Natural killer cell (primary cell): ENCODE measurements around the gene KCNT2. TPM values are rescaled to one million over a fixed set of nuclear protein-coding genes. Genes with fewer than 3 reads are reported as not detected.

ENCODE experiments used
- ATAC-seq, 3 donors: fragments of 150-1000 bp in 2 of 3; fragments of 200-7000 bp in 1 of 3; cut with Tn5 transposase; 1 replicate in 1 of 3; 2 replicates in 2 of 3; pipeline ENCODE4 v1.10.0; 2021; ENCODE audit warnings: mild to moderate bottlenecking in 2 of 3, moderate library complexity in 2 of 3
- DNase-seq, 2 donors: peaks; one replicate each; pipeline versions ENCODE4 v3.0.0 to v3.0.0-alpha.2; 2013 to 2021; ENCODE audit warnings: mixed read lengths in 1 of 2
- H3K27ac ChIP-seq: one replicate; pipeline ENCODE4 v1.5.1; 2013; ENCODE audit warnings: mild to moderate bottlenecking, low read length
- H3K27me3 ChIP-seq: one replicate; pipeline ENCODE4 v1.6.1; 2013; ENCODE audit warnings: low read length; ENCODE audit not compliant: control insufficient read depth, insufficient read depth
- H3K36me3 ChIP-seq: one replicate; pipeline ENCODE4 v1.6.1; 2013; ENCODE audit warnings: low read length; ENCODE audit not compliant: control insufficient read depth, insufficient read depth
- H3K4me1 ChIP-seq: one replicate; pipeline ENCODE4 v1.6.1; 2013; ENCODE audit warnings: low read length; ENCODE audit not compliant: control insufficient read depth, insufficient read depth
- H3K4me3 ChIP-seq: one replicate; pipeline ENCODE4 v1.5.1; 2013; ENCODE audit warnings: low read length
- H3K9me3 ChIP-seq: one replicate; pipeline ENCODE4 v1.6.1; 2013; ENCODE audit warnings: low read length; ENCODE audit not compliant: control insufficient read depth, insufficient read depth
- H3K27ac Mint-ChIP-seq, 2 donors: one replicate each; pipeline ENCODE4 v1.8.0; 2022; ENCODE audit warnings: mild to moderate bottlenecking in 2 of 2, mixed read lengths in 2 of 2, moderate library complexity in 1 of 2
- H3K27me3 Mint-ChIP-seq, 2 donors: one replicate each; pipeline ENCODE4 v1.8.0; 2022; ENCODE audit warnings: low read depth in 2 of 2, mixed read lengths in 2 of 2
- H3K36me3 Mint-ChIP-seq: one replicate; pipeline ENCODE4 v1.8.0; 2022; ENCODE audit warnings: mixed read lengths
- H3K4me1 Mint-ChIP-seq, 2 donors: one replicate each; pipeline ENCODE4 v1.8.0; 2022; ENCODE audit warnings: mixed read lengths in 2 of 2
- H3K4me3 Mint-ChIP-seq: one replicate; pipeline ENCODE4 v1.8.0; 2022; ENCODE audit warnings: mild to moderate bottlenecking, moderate library complexity, mixed read lengths
- H3K9me3 Mint-ChIP-seq, 2 donors: one replicate each; pipeline ENCODE4 v1.8.0; 2022; ENCODE audit warnings: mixed read lengths in 2 of 2
- CTCF ChIP-seq: fragments of 200-600 bp; IDR thresholded peaks from one replicate; pipeline ENCODE4 v1.8.0; 2022; ENCODE audit warnings: antibody characterized with exemption
- WGBS: methylation state at CpG from one replicate; pipeline ENCODE4 v1.1.7; 2013; ENCODE audit warnings: missing lambda C conversion rate; ENCODE audit not compliant: insufficient coverage; 5-methylcytosine and 5-hydroxymethylcytosine counted together
- intact Hi-C: fragments of 100-400 bp; cut with micrococcal nuclease; formaldehyde crosslinking; loops from one replicate; pipeline ENCODE4 v1.14.2; 2022
- total RNA-seq, 4 donors: library from RNA; stranded (reverse); fragments of 120-200 nt in 1 of 4; gene quantifications; one replicate each; pipeline versions ENCODE4 v1.2.3 to v1.2.4, GENCODE V29; 2013 to 2022

Gene KCNT2
- total RNA-seq, 3 donors from 2014 or later (not counting 1 experiment from before 2014, with no cell fraction given) = not detected

GRCh38 chr1:196464480-196464941, 143.7 kb downstream of the KCNT2 start:
- DNase-seq (no peak), ATAC-seq (no peak)
- Mint-ChIP-seq H3K4me1 (no peaks in the 10 kb centered on the region), H3K4me3 (no peak overlapping the region), H3K27ac (no peak overlapping the region), H3K27me3 (no peaks in the 10 kb centered on the region), H3K9me3 (peaks cover 2% of the 10 kb centered on the region in 2 donors), H3K36me3 (no peaks in the 10 kb centered on the region)
- no peak for TF ChIP-seq CTCF
- Histone ChIP-seq H3K27ac (no peak overlapping the region), H3K27me3 (no peaks in the 10 kb centered on the region), H3K9me3 (no peaks in the 10 kb centered on the region), H3K4me1 (no peaks in the 10 kb centered on the region), H3K4me3 (no peak overlapping the region), H3K36me3 (no peaks in the 10 kb centered on the region)
- no CpG with 5 or more reads among the region's 1 CpG for WGBS
- intact Hi-C loops = no loop called here

- no peaks in the 10 kb centered on the region for H3K36me3 ChIP-seq
- WGBS = 94% methylated on average over 2 of the region's 2 CpGs
- no peaks in the 10 kb centered on the region for H3K4me1 ChIP-seq
- no peaks in the 10 kb centered on the region for H3K27me3 ChIP-seq
- ATAC-seq = no peak
- Mint-ChIP-seq H3K4me3 (no peak overlapping the region), H3K27ac (no peak overlapping the region), H3K27me3 (no peaks in the 10 kb centered on the region), H3K4me1 (no peaks in the 10 kb centered on the region), H3K36me3 (no peaks in the 10 kb centered on the region), H3K9me3 (peaks cover 2% of the 10 kb centered on the region in 2 donors)
- intact Hi-C loops = no loop called here
- no peaks in the 10 kb centered on the region for H3K9me3 ChIP-seq
- no peak overlapping the region for H3K27ac ChIP-seq
- no peak overlapping the region for H3K4me3 ChIP-seq
- DNase-seq = no peak
- TF ChIP-seq CTCF = no peak
Measured at GRCh38 chr1:196462086-196462485, 146.2 kb downstream of the KCNT2 start.

- Histone ChIP-seq H3K27ac (no peak overlapping the region), H3K36me3 (no peaks in the 10 kb centered on the region), H3K27me3 (no peaks in the 10 kb centered on the region), H3K4me3 (no peak overlapping the region), H3K4me1 (no peaks in the 10 kb centered on the region), H3K9me3 (no peaks in the 10 kb centered on the region)
- DNase-seq (no peak), ATAC-seq (no peak)
- H3K27me3 Mint-ChIP-seq = no peaks in the 10 kb centered on the region
- intact Hi-C loops = no loop called here
- WGBS = 80% methylated on average over 2 of the region's 3 CpGs
- H3K27ac Mint-ChIP-seq = no peak overlapping the region
- H3K4me1 Mint-ChIP-seq = no peaks in the 10 kb centered on the region
- H3K9me3 Mint-ChIP-seq = no peaks in the 10 kb centered on the region
- no peak for TF ChIP-seq CTCF
- peaks cover 3% of the 10 kb centered on the region for H3K36me3 Mint-ChIP-seq
- no peak overlapping the region for H3K4me3 Mint-ChIP-seq
Measured at GRCh38 chr1:196461521-196461920, 146.7 kb downstream of the KCNT2 start.

- Mint-ChIP-seq H3K4me1 (no peaks in the 10 kb centered on the region), H3K27me3 (no peaks in the 10 kb centered on the region), H3K36me3 (peaks cover 12% of the 10 kb centered on the region), H3K4me3 (no peak overlapping the region), H3K9me3 (peaks cover 5 to 6% of the 10 kb centered on the region in 2 donors), H3K27ac (no peak overlapping the region)
- Histone ChIP-seq H3K27ac (no peak overlapping the region), H3K27me3 (no peaks in the 10 kb centered on the region), H3K9me3 (no peaks in the 10 kb centered on the region), H3K36me3 (no peaks in the 10 kb centered on the region), H3K4me3 (no peak overlapping the region), H3K4me1 (no peaks in the 10 kb centered on the region)
- no peak for ATAC-seq
- WGBS = 100% methylated on average over 1 of the region's 1 CpG
- intact Hi-C loops = no loop called here
- DNase-seq = no peak
- no peak for TF ChIP-seq CTCF
Measured at GRCh38 chr1:196459383-196459782, 148.9 kb downstream of the KCNT2 start.
